ENCODE measurements around the gene CD302.
"Not testable (repeated sequence)": the region's sequence is repeated elsewhere in the genome, so short reads cannot be mapped to it uniquely, and the experiment has no call there.

Gene CD302

DNA sequence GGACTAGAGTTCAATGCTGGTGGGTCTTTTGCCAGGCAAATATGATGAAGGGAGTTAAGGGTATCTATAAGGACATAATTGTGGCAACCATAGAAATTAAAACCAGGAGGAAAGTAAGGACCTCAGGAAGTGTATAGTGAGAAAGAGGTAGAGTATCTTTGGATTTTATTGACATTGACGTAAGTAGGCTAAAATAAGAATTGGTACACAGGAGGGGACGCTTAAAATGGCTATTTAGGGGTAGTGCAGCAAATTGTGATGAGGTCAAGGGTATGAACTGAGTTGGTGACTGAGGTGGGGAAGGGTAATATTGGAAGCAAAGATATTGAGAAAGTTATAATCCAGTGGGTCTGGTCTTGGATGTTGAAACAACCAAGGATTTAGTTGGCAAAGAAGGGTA, 43.0 kb downstream of the CD302 start:
- DNase-seq (ENCODE audit: low read depth in 1 of 2, low spot score in 1 of 2): no peak

DNA sequence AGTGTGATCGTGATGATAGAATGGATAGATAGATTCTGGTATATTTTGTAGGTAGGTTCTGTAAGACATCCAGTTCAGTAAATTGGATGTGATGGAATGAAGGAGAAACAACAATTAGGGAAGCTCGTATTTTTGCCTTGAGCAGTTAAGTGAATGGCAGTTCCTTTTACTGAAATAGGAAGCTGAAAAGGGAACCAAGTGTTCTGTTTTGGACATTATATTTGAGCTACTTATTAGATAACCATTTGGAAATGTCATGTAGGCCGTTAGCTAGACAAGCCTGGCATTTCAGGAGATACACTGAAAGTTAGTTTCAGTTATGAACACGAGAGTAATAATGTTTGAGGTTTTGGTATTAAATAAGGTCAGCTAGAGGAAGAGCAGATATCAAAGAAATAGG, 44.2 kb downstream of the CD302 start:
- DNase-seq (ENCODE audit: low read depth in 1 of 2, low spot score in 1 of 2): no peak

GRCh38 chr2:159750873-159751272, 47.1 kb downstream of the CD302 start:
- DNase-seq (ENCODE audit: low read depth in 1 of 2, low spot score in 1 of 2): no peak

GRCh38 chr2:159748089-159748488, 49.9 kb downstream of the CD302 start:
- DNase-seq (ENCODE audit: low read depth in 1 of 2, low spot score in 1 of 2): no peak

GRCh38 chr2:159745237-159745636, 52.8 kb downstream of the CD302 start:
- DNase-seq (ENCODE audit: low read depth in 1 of 2, low spot score in 1 of 2): not testable (repeated sequence)

- no peak for DNase-seq (ENCODE audit: low read depth in 1 of 2, low spot score in 1 of 2)
Measured at GRCh38 chr2:159744363-159744762, 53.6 kb downstream of the CD302 start.

GRCh38 chr2:159742846-159743245, 55.2 kb downstream of the CD302 start:
- no peak for DNase-seq (ENCODE audit: low read depth in 1 of 2, low spot score in 1 of 2)

- no peak for DNase-seq (ENCODE audit: low read depth in 1 of 2, low spot score in 1 of 2)
Measured at GRCh38 chr2:159738509-159739390, 59.3 kb downstream of the CD302 start.

DNA sequence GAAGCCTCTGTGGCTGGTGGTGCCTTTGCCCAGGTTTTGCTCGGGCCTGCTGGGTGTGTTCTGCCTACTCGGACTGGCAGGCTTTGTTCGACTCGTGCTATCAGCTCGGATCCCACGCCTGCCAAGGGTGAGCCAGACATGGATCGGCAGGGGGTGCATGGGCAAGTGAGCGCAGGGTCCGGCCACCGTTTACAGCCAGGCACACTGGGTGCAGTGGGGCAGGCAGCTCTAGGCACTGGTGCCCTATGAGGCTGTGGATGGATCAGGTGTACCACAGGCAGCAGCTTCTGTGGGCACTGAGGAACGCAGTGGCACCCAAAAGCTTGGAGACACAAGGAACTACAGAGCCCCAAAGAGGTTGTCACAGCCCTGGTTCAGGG, 60.1 kb downstream of the CD302 start:
- DNase-seq (ENCODE audit: low read depth in 1 of 2, low spot score in 1 of 2): no peak

- DNase-seq (ENCODE audit: low read depth in 1 of 2, low spot score in 1 of 2): no peak
Measured at GRCh38 chr2:159737292-159737916, 60.6 kb downstream of the CD302 start.

DNA sequence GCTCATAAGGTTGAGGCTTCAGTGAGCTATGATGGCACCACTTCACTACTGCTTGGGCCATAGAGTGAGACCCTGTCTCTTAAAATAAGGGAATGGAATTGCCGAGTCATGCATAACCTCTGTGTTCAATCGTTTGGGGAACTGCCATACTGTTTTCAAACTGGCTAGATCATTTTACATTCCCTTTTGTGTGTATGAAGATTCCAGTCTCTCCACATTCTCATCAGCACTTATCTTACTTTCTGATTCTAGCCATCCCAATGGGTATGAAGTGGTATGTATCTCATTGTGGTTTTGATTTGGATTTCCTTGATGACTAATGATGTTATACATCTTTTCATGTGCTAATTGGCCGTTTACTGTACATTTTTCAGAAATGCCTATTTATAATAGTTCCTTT, 62.0 kb downstream of the CD302 start:
- no peak for DNase-seq (ENCODE audit: low read depth in 1 of 2, low spot score in 1 of 2)

GRCh38 chr2:159735648-159736047, 62.4 kb downstream of the CD302 start:
- no peak for DNase-seq (ENCODE audit: low read depth in 1 of 2, low spot score in 1 of 2)

DNA sequence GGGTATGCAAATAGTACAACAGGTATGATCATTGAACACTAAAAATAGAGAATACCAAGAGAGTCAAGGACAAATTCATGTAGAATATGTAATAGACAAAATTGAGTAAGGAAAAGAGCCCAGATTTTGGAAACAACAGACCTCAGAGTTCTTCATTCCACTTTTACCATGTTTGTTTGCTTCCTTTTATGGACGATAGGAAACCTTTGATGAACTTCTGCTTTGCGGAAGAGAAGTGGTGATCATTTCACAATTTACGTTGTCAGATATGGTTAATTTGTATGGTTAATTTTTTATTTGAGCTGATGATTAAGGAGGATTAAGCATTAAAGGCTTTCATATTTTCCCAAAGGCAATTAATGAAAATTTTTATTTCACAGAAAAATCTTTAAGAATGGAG, 69.4 kb downstream of the CD302 start:
- DNase-seq (ENCODE audit: low read depth in 1 of 2, low spot score in 1 of 2): no peak

- DNase-seq (ENCODE audit: low read depth in 1 of 2, low spot score in 1 of 2): no peak
Measured at GRCh38 chr2:159725713-159726112, 72.3 kb downstream of the CD302 start.

GRCh38 chr2:159724795-159725572, 73.0 kb downstream of the CD302 start:
- DNase-seq (ENCODE audit: low read depth in 1 of 2, low spot score in 1 of 2): not testable (repeated sequence)

- DNase-seq (ENCODE audit: low read depth in 1 of 2, low spot score in 1 of 2): no peak
Measured at GRCh38 chr2:159722580-159722979, 75.4 kb downstream of the CD302 start.

DNA sequence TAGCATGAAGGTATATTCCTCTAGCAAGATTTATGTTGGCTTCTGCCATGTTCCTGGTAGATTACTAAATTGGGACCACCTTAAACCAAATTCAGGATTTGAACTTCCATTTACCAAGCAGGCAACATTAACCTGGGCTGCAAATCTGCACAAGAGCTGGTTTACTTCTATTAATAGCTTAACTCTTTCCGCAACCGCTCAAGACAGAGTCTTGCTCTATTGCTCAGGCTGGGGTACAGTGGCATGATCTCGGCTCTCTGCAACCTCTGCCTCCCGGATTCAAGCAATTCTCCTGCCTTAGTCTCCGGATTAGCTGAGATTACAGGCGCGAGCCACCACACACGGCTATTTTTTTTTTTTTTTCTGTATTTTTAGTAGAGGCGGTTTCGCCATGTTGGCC, 77.3 kb downstream of the CD302 start:
- DNase-seq (ENCODE audit: low read depth in 1 of 2, low spot score in 1 of 2): no peak
